Keratinocyte (primary cell): ENCODE results near the gene GHRL. TPM values are rescaled to one million over a fixed set of nuclear protein-coding genes. Genes with fewer than 3 reads are reported as not detected.

Experiments
- DNase-seq: peaks from one replicate; pipeline ENCODE4 v3.0.0-alpha.2; 2011; ENCODE audit warnings: low read depth, missing footprints, low spot score
- FAIRE-seq: peaks from 2 replicates; lab custom pipeline; 2011; peaks lifted over from hg19 to GRCh38; lab: Jason Lieb, UNC
- H2AFZ ChIP-seq: 2 replicates; pipeline ENCODE4 v1.6.0; 2012; ENCODE audit warnings: low read length, control low read depth, inconsistent platforms; ENCODE audit not compliant: control insufficient read depth
- H3K27ac ChIP-seq: 2 replicates; pipeline ENCODE4 v1.5.1; 2011; ENCODE audit warnings: low read length; ENCODE audit not compliant: control insufficient read depth, insufficient read depth
- H3K27me3 ChIP-seq: 3 replicates; pipeline ENCODE4 v1.6.0; 2011; ENCODE audit warnings: low read length; ENCODE audit not compliant: control insufficient read depth, insufficient read depth; ENCODE audit errors: extremely low read depth
- H3K36me3 ChIP-seq, 2 experiments: 2 replicates in 1 of 2; 3 replicates in 1 of 2; pipeline ENCODE4 v1.5.1; 2011; ENCODE audit warnings: low read length in 2 of 2, mild to moderate bottlenecking in 1 of 2; ENCODE audit not compliant: control insufficient read depth in 2 of 2, insufficient read depth in 2 of 2; ENCODE audit errors: extremely low read depth in 1 of 2
- H3K4me1 ChIP-seq: 3 replicates; pipeline ENCODE4 v1.5.1; 2011; ENCODE audit warnings: low read length; ENCODE audit not compliant: control insufficient read depth, insufficient read depth; ENCODE audit errors: extremely low read depth
- H3K4me2 ChIP-seq: 3 replicates; pipeline ENCODE4 v1.6.0; 2011; ENCODE audit warnings: low read depth, low read length; ENCODE audit not compliant: control insufficient read depth, insufficient read depth; ENCODE audit errors: extremely low read depth
- H3K4me3 ChIP-seq, 3 experiments: fragments of 200-600 bp in 1 of 3; sonication (generic) in 1 of 3; 2 replicates in 2 of 3; 3 replicates in 1 of 3; pipeline ENCODE4 v1.5.1; 2011 to 2016; ENCODE audit warnings: low read length in 3 of 3, mild to moderate bottlenecking in 3 of 3, control low read depth in 2 of 3, inconsistent platforms in 1 of 3, low read depth in 1 of 3, mixed read lengths in 1 of 3, mixed run types in 1 of 3, moderate library complexity in 1 of 3; ENCODE audit not compliant: control insufficient read depth in 2 of 3, insufficient read depth in 2 of 3; ENCODE audit errors: extremely low read depth in 1 of 3
- H3K79me2 ChIP-seq: 2 replicates; pipeline ENCODE4 v1.6.0; 2012; ENCODE audit warnings: low read length; ENCODE audit not compliant: control insufficient read depth, insufficient read depth
- H3K9ac ChIP-seq: 3 replicates; pipeline ENCODE4 v1.6.0; 2011; ENCODE audit warnings: low read length; ENCODE audit not compliant: control insufficient read depth, insufficient read depth; ENCODE audit errors: extremely low read depth
- H3K9me1 ChIP-seq: 3 replicates; pipeline ENCODE4 v1.6.0; 2011; ENCODE audit warnings: low read length; ENCODE audit not compliant: control insufficient read depth, insufficient read depth; ENCODE audit errors: extremely low read depth
- H3K9me3 ChIP-seq: 2 replicates; pipeline ENCODE4 v1.5.1; 2012; ENCODE audit warnings: low read depth, low read length; ENCODE audit not compliant: control insufficient read depth
- H4K20me1 ChIP-seq: 3 replicates; pipeline ENCODE4 v1.6.0; 2011; ENCODE audit warnings: low read length; ENCODE audit not compliant: control insufficient read depth, insufficient read depth; ENCODE audit errors: extremely low read depth
- EZH2 ChIP-seq: IDR thresholded peaks from one replicate; pipeline ENCODE4 v1.6.1; 2012; ENCODE audit warnings: inconsistent platforms, mild to moderate bottlenecking, low read length, moderate library complexity
- dilution Hi-C: fragments of 300-500 bp; cut with MboI; formaldehyde crosslinking; loops from one replicate; pipeline ENCODE4 v1.7.0; 2020; ENCODE audit warnings: low sequenced_read_pairs; ENCODE audit not compliant: extremely low pct_ligation_motif_present
- polyA plus RNA-seq, 5 experiments: library from polyadenylated mRNA; depleted of rRNA in 3 of 5; stranded (reverse) in 3 of 5; stranded (forward) in 1 of 5; unstranded in 1 of 5; fragments of >200 nt; gene quantifications; 1 replicate in 1 of 5; 2 replicates in 3 of 5; 3 replicates in 1 of 5; pipeline versions ENCODE4 v1.2.1 to v1.2.3, GENCODE V29; 2011 to 2012; ENCODE audit warnings: missing spikeins in 2 of 5, low read depth in 1 of 5, low replicate concordance in 1 of 5
- TF ChIP-seq, protein P1 (sequence below), 3 experiments: IDR thresholded peaks in 1 of 3; conservative IDR thresholded peaks in 1 of 3; optimal IDR thresholded peaks in 1 of 3; 2 replicates in 2 of 3; 3 replicates in 1 of 3; pipeline versions ENCODE3 to v1.5.1; 2011; ENCODE audit warnings: low read length in 3 of 3, mild to moderate bottlenecking in 3 of 3, moderate library complexity in 2 of 3, control low read depth in 1 of 3, inconsistent platforms in 1 of 3; ENCODE audit not compliant: insufficient read depth in 2 of 3; ENCODE audit errors: extremely low read depth in 1 of 3

GHRL gene
- polyA plus RNA-seq, 1 donor (not counting 4 experiments of a cell fraction or from before 2014, with no cell fraction given), result not detected

DNA sequence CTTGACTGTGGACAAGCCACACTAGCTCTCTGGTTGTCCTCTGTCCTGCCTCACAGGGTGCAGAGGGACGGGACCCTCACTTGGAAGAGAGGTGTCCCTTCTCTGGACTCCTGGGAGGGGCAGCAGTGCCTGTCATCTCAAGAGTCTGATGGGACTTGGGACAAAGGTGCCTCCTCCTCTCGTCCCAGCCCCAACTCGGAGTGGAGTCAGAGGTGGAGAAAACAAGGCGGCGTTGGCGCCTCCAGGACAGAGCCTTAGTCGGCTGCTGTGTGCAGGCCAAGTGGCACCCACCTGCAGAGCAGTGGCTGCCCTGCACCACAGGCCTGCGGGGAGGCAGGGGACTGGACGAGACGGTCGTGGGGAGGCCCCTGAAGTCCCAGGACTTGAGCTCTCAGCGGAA, 37.6 kb upstream of the GHRL start:
- Histone ChIP-seq H3K36me3 (no peaks in the 10 kb centered on the region), H3K79me2 (no peaks in the 10 kb centered on the region), H3K27ac (no peak overlapping the region), H3K9me3 (no peaks in the 10 kb centered on the region), H2AFZ (no peak overlapping the region), H3K4me2 (no peak overlapping the region), H3K4me1 (no peaks in the 10 kb centered on the region), H3K27me3 (peaks cover 47% of the 10 kb centered on the region), H3K4me3 (no peak overlapping the region), H3K9me1 (no peaks in the 10 kb centered on the region), H4K20me1 (peaks cover 2% of the 10 kb centered on the region), H3K9ac (no peak overlapping the region)
- FAIRE-seq (no peak), DNase-seq (no peak)
- TF ChIP-seq, protein P1, sequence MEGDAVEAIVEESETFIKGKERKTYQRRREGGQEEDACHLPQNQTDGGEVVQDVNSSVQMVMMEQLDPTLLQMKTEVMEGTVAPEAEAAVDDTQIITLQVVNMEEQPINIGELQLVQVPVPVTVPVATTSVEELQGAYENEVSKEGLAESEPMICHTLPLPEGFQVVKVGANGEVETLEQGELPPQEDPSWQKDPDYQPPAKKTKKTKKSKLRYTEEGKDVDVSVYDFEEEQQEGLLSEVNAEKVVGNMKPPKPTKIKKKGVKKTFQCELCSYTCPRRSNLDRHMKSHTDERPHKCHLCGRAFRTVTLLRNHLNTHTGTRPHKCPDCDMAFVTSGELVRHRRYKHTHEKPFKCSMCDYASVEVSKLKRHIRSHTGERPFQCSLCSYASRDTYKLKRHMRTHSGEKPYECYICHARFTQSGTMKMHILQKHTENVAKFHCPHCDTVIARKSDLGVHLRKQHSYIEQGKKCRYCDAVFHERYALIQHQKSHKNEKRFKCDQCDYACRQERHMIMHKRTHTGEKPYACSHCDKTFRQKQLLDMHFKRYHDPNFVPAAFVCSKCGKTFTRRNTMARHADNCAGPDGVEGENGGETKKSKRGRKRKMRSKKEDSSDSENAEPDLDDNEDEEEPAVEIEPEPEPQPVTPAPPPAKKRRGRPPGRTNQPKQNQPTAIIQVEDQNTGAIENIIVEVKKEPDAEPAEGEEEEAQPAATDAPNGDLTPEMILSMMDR (optimal IDR thresholded peaks at IDR 0.05 in 1 of 3, IDR thresholded peaks at IDR 0.05 in 1 of 3, conservative IDR thresholded peaks at IDR 0.05 in 1 of 3; ENCODE audit: extremely low read depth in 1 of 3, insufficient read depth in 2 of 3, low read length in 3 of 3), result no peak
- TF ChIP-seq EZH2, result no peak
- dilution Hi-C loops, result no loop called here

DNA sequence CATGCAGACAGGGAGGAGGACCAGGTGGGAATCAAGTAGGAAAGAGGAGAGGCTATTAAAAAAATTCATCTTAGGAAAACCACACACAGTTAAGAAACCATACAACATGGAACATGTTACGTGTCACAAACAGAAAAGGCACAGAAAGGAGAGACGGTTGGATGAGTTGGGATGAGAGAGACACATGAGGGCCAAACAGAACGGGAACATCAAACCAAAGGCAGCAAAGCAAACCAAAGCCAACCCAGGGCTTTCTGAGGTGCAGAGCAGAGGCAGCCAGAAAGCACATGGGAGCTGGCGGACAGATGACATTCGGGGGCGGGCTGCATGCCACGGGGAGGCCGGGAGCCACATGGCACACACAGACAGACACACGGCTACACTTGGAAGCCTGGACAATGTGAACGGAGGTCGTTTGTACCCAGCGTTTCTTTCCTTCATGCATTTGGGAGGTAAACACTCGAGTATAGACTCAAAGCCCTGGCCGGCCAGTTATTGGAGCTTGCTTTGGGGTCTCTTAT, 36.8 kb upstream of the GHRL start:
- Histone ChIP-seq H3K9me1 (no peaks in the 10 kb centered on the region), H3K9ac (no peak overlapping the region), H3K27ac (no peak overlapping the region), H3K4me3 (no peak overlapping the region), H2AFZ (no peak overlapping the region), H3K27me3 (peaks cover 45% of the 10 kb centered on the region), H3K79me2 (no peaks in the 10 kb centered on the region), H4K20me1 (peaks cover 2% of the 10 kb centered on the region), H3K9me3 (no peaks in the 10 kb centered on the region), H3K4me2 (no peak overlapping the region), H3K36me3 (no peaks in the 10 kb centered on the region), H3K4me1 (no peaks in the 10 kb centered on the region)
- DNase-seq, result no peak
- FAIRE-seq, result no peak
- dilution Hi-C loops, result no loop called here
- TF ChIP-seq, protein P1 (optimal IDR thresholded peaks at IDR 0.05 in 1 of 3, IDR thresholded peaks at IDR 0.05 in 1 of 3, conservative IDR thresholded peaks at IDR 0.05 in 1 of 3; ENCODE audit: extremely low read depth in 1 of 3, insufficient read depth in 2 of 3, low read length in 3 of 3), result no peak
- no peak for TF ChIP-seq EZH2
